H1 (cell line): Measurements from ENCODE around the gene SLC25A12.

ENCODE experiments used
- CBX5 ChIP-seq: fragments of 300-800, 300-1000 bp; sonication (generic); IDR thresholded peaks from 2 replicates; pipeline ENCODE4 v1.7.1; 2016; ENCODE audit warnings: antibody characterized with exemption, low read length, low read depth
- CEBPB ChIP-seq: IDR thresholded peaks from 2 replicates; pipeline ENCODE4 v1.6.1; 2012; ENCODE audit warnings: low read depth, low read length
- CTCF ChIP-seq, 3 experiments: IDR thresholded peaks; 1 replicate in 2 of 3; 2 replicates in 1 of 3; pipeline versions ENCODE4 v1.5.1 to v1.6.1; 2011; ENCODE audit warnings: low read length in 3 of 3, mild to moderate bottlenecking in 3 of 3, inconsistent platforms in 2 of 3, low read depth in 1 of 3, moderate library complexity in 1 of 3; ENCODE audit not compliant: insufficient read depth in 1 of 3; ENCODE audit errors: control extremely low read depth in 1 of 3
- E2F6 ChIP-seq: IDR thresholded peaks from 2 replicates; pipeline ENCODE4 v1.6.1; 2012; ENCODE audit warnings: inconsistent platforms
- EP300 ChIP-seq, 2 experiments: IDR thresholded peaks; 1 replicate in 1 of 2; 2 replicates in 1 of 2; pipeline ENCODE4 v1.6.1; 2011 to 2012; ENCODE audit warnings: low read depth in 2 of 2, low read length in 2 of 2, mild to moderate bottlenecking in 2 of 2, borderline replicate concordance in 1 of 2, inconsistent platforms in 1 of 2, moderate library complexity in 1 of 2
- EZH2 ChIP-seq: fragments of 200-600 bp; sonication (generic); IDR thresholded peaks from 2 replicates; pipeline ENCODE4 v1.7.1; 2012; ENCODE audit warnings: low read depth, mild to moderate bottlenecking, moderate library complexity, low read length, inconsistent platforms; ENCODE audit not compliant: severe bottlenecking
- POLR2A ChIP-seq, 2 experiments: IDR thresholded peaks; 1 replicate in 1 of 2; 2 replicates in 1 of 2; pipeline ENCODE4 v1.6.1; 2011; ENCODE audit warnings: low read depth in 2 of 2, low read length in 2 of 2, mild to moderate bottlenecking in 2 of 2; ENCODE audit errors: control extremely low read depth in 1 of 2

- TF ChIP-seq POLR2A (IDR thresholded peaks at IDR 0.05; ENCODE audit: control extremely low read depth in 1 of 2, low read depth in 2 of 2, low read length in 2 of 2) (no peak), CTCF (IDR thresholded peaks at IDR 0.05; ENCODE audit: control extremely low read depth in 1 of 3, insufficient read depth in 1 of 3, low read depth in 1 of 3, low read length in 3 of 3) (no peak), CEBPB (no peak), EZH2 (no peak), EP300 (IDR thresholded peaks at IDR 0.05; ENCODE audit: borderline replicate concordance in 1 of 2, low read depth in 2 of 2, low read length in 2 of 2) (no peak), E2F6 (no peak), CBX5 (no peak)
These were observed 45.2 kb upstream of the SLC25A12 start for GRCh38 chr2:171939058-171939742.
